Right lobe of liver (tissue), 6 donors: ENCODE measurements around the gene CYP2A6. TPM values are rescaled to one million over a fixed set of nuclear protein-coding genes. Genes with fewer than 3 reads are reported as not detected.
A peak's percentile ranks its signal among the peaks of the same experiment; 100 is the strongest.
"Not testable (repeated sequence)": the region's sequence is repeated elsewhere in the genome, so short reads cannot be mapped to it uniquely, and the experiment has no call there.

ENCODE experiments used
- ATAC-seq, 4 donors: fragments of 200-7000 bp; cut with Tn5 transposase; one replicate each; pipeline ENCODE4 v1.9.1; 2020; ENCODE audit warnings: mild to moderate bottlenecking in 4 of 4, moderate library complexity in 4 of 4
- DNase-seq, 3 donors: peaks; one replicate each; pipeline ENCODE4 v3.0.0-alpha.2; 2020
- H3K27ac ChIP-seq, 3 donors: fragments of 200-600 bp; one replicate each; pipeline ENCODE4 v1.8.0; 2022
- H3K27me3 ChIP-seq, 2 donors: fragments of 200-600 bp; one replicate each; pipeline ENCODE4 v1.8.0; 2022
- H3K36me3 ChIP-seq, 4 donors: fragments of 200-600 bp; sonication (generic) in 1 of 4; one replicate each; pipeline versions ENCODE4 v1.5.1 to v1.8.0; 2017 to 2022; ENCODE audit warnings: control low read depth in 1 of 4
- H3K4me1 ChIP-seq, 4 donors: fragments of 200-600 bp; sonication (generic) in 1 of 4; one replicate each; pipeline versions ENCODE4 v1.5.1 to v1.8.0; 2017 to 2022; ENCODE audit warnings: control low read depth in 1 of 4
- H3K4me3 ChIP-seq, 3 donors: fragments of 200-600 bp; one replicate each; pipeline ENCODE4 v1.8.0; 2022
- H3K9me3 ChIP-seq, 4 donors: fragments of 200-600 bp; sonication (generic) in 1 of 4; one replicate each; pipeline versions ENCODE4 v1.5.1 to v1.8.0; 2017 to 2022; ENCODE audit warnings: control low read depth in 1 of 4
- CTCF ChIP-seq, 4 donors: fragments of 200-600 bp in 3 of 4; fragments of 450-650 bp in 1 of 4; IDR thresholded peaks; one replicate each; pipeline versions ENCODE4 v1.5.1 to v1.8.0; 2016 to 2022; ENCODE audit warnings: antibody characterized with exemption in 4 of 4, mild to moderate bottlenecking in 2 of 4
- POLR2A ChIP-seq: fragments of 450-650 bp; IDR thresholded peaks from one replicate; pipeline ENCODE4 v1.6.1; 2017; ENCODE audit warnings: antibody characterized with exemption, mild to moderate bottlenecking
- WGBS: methylation state at CpG from one replicate; pipeline ENCODE4 v1.1.6; 2018; ENCODE audit warnings: low coverage, low lambda C conversion rate; ENCODE audit not compliant: insufficient coverage; ENCODE audit errors: missing lambda C conversion rate; 5-methylcytosine and 5-hydroxymethylcytosine counted together
- intact Hi-C, 2 donors: fragments of 100-400 bp; cut with DNase I; formaldehyde crosslinking; loops; one replicate each; pipeline versions ENCODE4 v1.11.2 to v1.14.1; 2022
- total RNA-seq, 6 experiments: library from RNA; depleted of rRNA in 2 of 6; stranded (reverse); fragments of >200 nt in 2 of 6; fragmentation: NEBNext Ultra II Directional in 3 of 6; extraction: Animal tissue kit (Norgen Biotek cat#: 25700) in 3 of 6; gene quantifications; one replicate each; pipeline versions ENCODE4 v1.1.0 to v1.2.4, GENCODE V29; 2016 to 2023
- donor health status: DM: no; HTN: yes; CAD: no.
- donor health status: DM: no; HTN: no; CAD: no.
- donor health status: DM: no; HTN: no; CAD: no.
- donor health status: DM: no; HTN: yes; CAD: no.
- donor health status: DM: no; HTN: yes; CAD: no.

The CYP2A6 gene
- total RNA-seq, 6 experiments from 2014 or later: 73.6 to 3,618 (median 1,239) TPM

- TF ChIP-seq POLR2A (no peak), CTCF (IDR thresholded peaks at IDR 0.05) (no peak)
- intact Hi-C loops: no loop called here
- Histone ChIP-seq H3K36me3 (peaks cover 0 to 5% (median 2%) of the 10 kb centered on the region in 4 donors), H3K27me3 (no peaks in the 10 kb centered on the region), H3K9me3 (no peaks in the 10 kb centered on the region), H3K27ac (no peak overlapping the region), H3K4me1 (peaks cover 0 to 23% (median 7%) of the 10 kb centered on the region in 4 donors), H3K4me3 (no peak overlapping the region)
- DNase-seq: no peak
- ATAC-seq: no peak
Measured at GRCh38 chr19:40829205-40829604, 21.0 kb downstream of the CYP2A6 start.

GRCh38 chr19:40827386-40828247, 22.6 kb downstream of the CYP2A6 start:
- 95% methylated on average over 20 of the region's 22 CpGs for WGBS
- H3K4me3 ChIP-seq: no peak overlapping the region

GRCh38 chr19:40826699-40827385, 23.4 kb downstream of the CYP2A6 start:
- 75% methylated on average over 15 of the region's 29 CpGs for WGBS
- intact Hi-C loops, H3K36me3 ChIP-seq, H3K27ac ChIP-seq, H3K9me3 ChIP-seq, ATAC-seq, H3K27me3 ChIP-seq, H3K4me3 ChIP-seq: not testable (repeated sequence)
- DNase-seq: peak in 1 of 3 donors; percentile 40
- H3K4me1 ChIP-seq: peaks cover 0 to 32% (median 15%) of the 10 kb centered on the region in 4 donors

More at GRCh38 chr19:40827386-40828247, 22.6 kb downstream of the CYP2A6 start:
- intact Hi-C loops: no loop called here
- Histone ChIP-seq H3K27ac (no peak overlapping the region), H3K27me3 (no peaks in the 10 kb centered on the region), H3K4me1 (peaks cover 0 to 33% (median 15%) of the 10 kb centered on the region in 4 donors), H3K9me3 (no peaks in the 10 kb centered on the region), H3K36me3 (peaks cover 0 to 5% (median 2%) of the 10 kb centered on the region in 4 donors)
- DNase-seq (peak in 1 of 3 donors; percentile 24), ATAC-seq (no peak)
- TF ChIP-seq POLR2A (no peak), CTCF (IDR thresholded peaks at IDR 0.05) (no peak)

- 96% methylated on average over 3 of the region's 14 CpGs for WGBS
- intact Hi-C loops, H3K27ac ChIP-seq, H3K4me3 ChIP-seq, ATAC-seq, H3K36me3 ChIP-seq, H3K9me3 ChIP-seq, H3K27me3 ChIP-seq, DNase-seq: not testable (repeated sequence)
- peaks cover 0 to 28% (median 12%) of the 10 kb centered on the region in 4 donors for H3K4me1 ChIP-seq
Measured at GRCh38 chr19:40826312-40826698, 23.9 kb downstream of the CYP2A6 start.

- H3K36me3 ChIP-seq, H3K27me3 ChIP-seq, ATAC-seq, intact Hi-C loops, H3K27ac ChIP-seq, H3K9me3 ChIP-seq: not testable (repeated sequence)
- Histone ChIP-seq H3K4me3 (peak overlapping the region in 1 of 3 donors; percentile 53), H3K4me1 (peaks cover 0 to 24% (median 12%) of the 10 kb centered on the region in 4 donors)
- peak in 1 of 3 donors; percentile 17 for DNase-seq
- no CpG with 5 or more reads among the region's 6 CpGs for WGBS
Measured at GRCh38 chr19:40825460-40826095, 24.7 kb downstream of the CYP2A6 start.

GRCh38 chr19:40824916-40825315, 25.3 kb downstream of the CYP2A6 start:
- H3K36me3 ChIP-seq, H3K9me3 ChIP-seq, intact Hi-C loops, H3K27me3 ChIP-seq: not testable (repeated sequence)
- peak overlapping the region in 2 of 3 donors; percentile 52 to 53 for H3K4me3 ChIP-seq
- DNase-seq (peak in 1 of 3 donors; percentile 66), ATAC-seq (peak in 1 of 4 donors; percentile 1)
- no CpG with 5 or more reads among the region's 16 CpGs for WGBS
- H3K4me1 ChIP-seq: peaks cover 0 to 25% (median 16%) of the 10 kb centered on the region in 4 donors
- peak overlapping the region; percentile 57 to 89 (median 81) for H3K27ac ChIP-seq

GRCh38 chr19:40822704-40823553, 27.3 kb downstream of the CYP2A6 start:
- Histone ChIP-seq H3K4me1 (peaks cover 0 to 36% (median 20%) of the 10 kb centered on the region in 4 donors), H3K4me3 (peak overlapping the region in 2 of 3 donors; percentile 15 to 24), H3K27ac (peak overlapping the region; percentile 47 to 89 (median 81))
- H3K27me3 ChIP-seq, H3K36me3 ChIP-seq, H3K9me3 ChIP-seq, intact Hi-C loops: not testable (repeated sequence)
- WGBS: 23% methylated on average over 9 of the region's 9 CpGs
- peak in 2 of 4 donors; percentile 3 to 13 for ATAC-seq
- peak in 1 of 3 donors; percentile 54 for DNase-seq
